ENCODE data around the gene PTX4.

DNA sequence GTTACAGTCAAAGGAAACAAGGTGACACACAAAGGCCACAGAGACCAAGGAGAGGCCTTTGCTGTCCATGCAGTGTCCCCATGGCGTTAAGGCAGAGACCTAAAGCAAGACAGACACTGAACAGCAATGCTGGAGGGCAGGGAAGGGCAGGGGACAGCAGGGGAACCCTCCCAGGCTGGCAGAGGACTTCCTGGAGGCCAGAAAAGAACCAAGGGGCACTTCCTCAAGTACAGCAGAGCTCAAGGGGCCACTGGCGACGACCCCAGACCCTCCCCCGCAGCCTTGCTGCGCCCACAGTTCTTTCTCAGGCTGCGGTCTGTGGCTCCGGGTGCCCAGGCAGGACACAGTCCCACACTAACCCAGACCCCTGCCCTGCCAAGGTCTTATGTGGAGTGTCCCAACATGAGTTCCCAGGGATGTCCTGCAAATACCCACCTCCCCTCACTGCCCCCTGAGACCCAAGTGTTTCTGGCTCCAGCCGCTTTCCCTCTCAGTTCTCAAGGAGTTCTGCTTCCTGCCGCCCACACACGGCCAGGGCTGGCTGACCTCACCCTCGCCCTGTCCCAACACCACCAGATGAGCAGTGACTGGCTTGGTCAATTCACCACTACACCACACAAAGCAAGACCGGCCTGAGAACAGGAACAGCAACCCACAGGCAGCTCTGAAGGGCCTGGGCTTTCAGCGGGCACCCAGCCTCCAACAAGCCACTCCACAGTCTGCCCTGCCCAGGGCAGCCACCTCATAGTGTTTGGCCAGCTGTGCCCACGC, 18.1 kb downstream of the PTX4 start:
- TF ChIP-seq, protein P1, sequence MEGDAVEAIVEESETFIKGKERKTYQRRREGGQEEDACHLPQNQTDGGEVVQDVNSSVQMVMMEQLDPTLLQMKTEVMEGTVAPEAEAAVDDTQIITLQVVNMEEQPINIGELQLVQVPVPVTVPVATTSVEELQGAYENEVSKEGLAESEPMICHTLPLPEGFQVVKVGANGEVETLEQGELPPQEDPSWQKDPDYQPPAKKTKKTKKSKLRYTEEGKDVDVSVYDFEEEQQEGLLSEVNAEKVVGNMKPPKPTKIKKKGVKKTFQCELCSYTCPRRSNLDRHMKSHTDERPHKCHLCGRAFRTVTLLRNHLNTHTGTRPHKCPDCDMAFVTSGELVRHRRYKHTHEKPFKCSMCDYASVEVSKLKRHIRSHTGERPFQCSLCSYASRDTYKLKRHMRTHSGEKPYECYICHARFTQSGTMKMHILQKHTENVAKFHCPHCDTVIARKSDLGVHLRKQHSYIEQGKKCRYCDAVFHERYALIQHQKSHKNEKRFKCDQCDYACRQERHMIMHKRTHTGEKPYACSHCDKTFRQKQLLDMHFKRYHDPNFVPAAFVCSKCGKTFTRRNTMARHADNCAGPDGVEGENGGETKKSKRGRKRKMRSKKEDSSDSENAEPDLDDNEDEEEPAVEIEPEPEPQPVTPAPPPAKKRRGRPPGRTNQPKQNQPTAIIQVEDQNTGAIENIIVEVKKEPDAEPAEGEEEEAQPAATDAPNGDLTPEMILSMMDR (IDR thresholded peaks at IDR 0.05) = no peak
- TF ChIP-seq POLR2AphosphoS5 (IDR thresholded peaks at IDR 0.05) = no peak
- TF ChIP-seq POLR2A (IDR thresholded peaks at IDR 0.05) = no peak
- no peak for TF ChIP-seq EP300 (IDR thresholded peaks at IDR 0.05)

Measured in gastroesophageal sphincter (tissue), 3 donors.